HepG2 (cell line): Measurements from ENCODE around the gene TTBK1. TPM values are rescaled to one million over a fixed set of nuclear protein-coding genes. Genes with fewer than 3 reads are reported as not detected.

ENCODE experiments used
- ARNT ChIP-seq: fragments of 450-650 bp; IDR thresholded peaks from 2 replicates; pipeline ENCODE4 v1.6.1; 2017
- DNMT3B ChIP-seq: conservative IDR thresholded peaks from 2 replicates; pipeline ENCODE4 v1.6.1; 2016; ENCODE audit warnings: missing biosample characterization, control low read depth
- FLYWCH1 ChIP-seq: sonication (generic); formaldehyde crosslinking; IDR thresholded peaks from 2 replicates; pipeline ENCODE4 v1.8.1; 2023; ENCODE audit warnings: mild to moderate bottlenecking, missing genetic modification reagents
- GTF3A ChIP-seq: sonication (generic); formaldehyde crosslinking; conservative IDR thresholded peaks from 2 replicates; pipeline ENCODE4 v1.4.0; 2020; ENCODE audit warnings: mild to moderate bottlenecking, missing genetic modification reagents
- KDM5B ChIP-seq: sonication (generic); formaldehyde crosslinking; IDR thresholded peaks from 2 replicates; pipeline ENCODE4 v1.4.0; 2020; ENCODE audit warnings: missing genetic modification reagents, mild to moderate bottlenecking, borderline replicate concordance
- RCOR2 ChIP-seq: IDR thresholded peaks from 2 replicates; pipeline ENCODE4 v1.6.1; 2016; ENCODE audit warnings: missing biosample characterization, missing genetic modification reagents
- RERE ChIP-seq: IDR thresholded peaks from 2 replicates; pipeline ENCODE4 v1.6.1; 2016; ENCODE audit warnings: low read depth, missing genetic modification reagents, missing compliant biosample characterization
- REXO4 ChIP-seq: sonication (generic); formaldehyde crosslinking; IDR thresholded peaks from 2 replicates; pipeline ENCODE4 v1.8.0; 2022; ENCODE audit warnings: missing genetic modification reagents, mild to moderate bottlenecking, borderline replicate concordance
- SKIL ChIP-seq: sonication (generic); formaldehyde crosslinking; IDR thresholded peaks from 2 replicates; pipeline ENCODE4 v1.8.0; 2022; ENCODE audit warnings: missing genetic modification reagents, mild to moderate bottlenecking, moderate library complexity, borderline replicate concordance
- THAP11 ChIP-seq: IDR thresholded peaks from 2 replicates; pipeline ENCODE4 v1.6.1; 2016; ENCODE audit warnings: missing biosample characterization, missing genetic modification reagents
- TMF1 ChIP-seq: sonication (generic); formaldehyde crosslinking; IDR thresholded peaks from 2 replicates; pipeline ENCODE4 v1.8.1; 2022; ENCODE audit warnings: low read depth, missing genetic modification reagents
- ZKSCAN8 ChIP-seq: IDR thresholded peaks from 2 replicates; pipeline ENCODE4 v1.6.1; 2016; ENCODE audit warnings: borderline replicate concordance, missing genetic modification reagents, missing compliant biosample characterization
- ZNF367 ChIP-seq: sonication (generic); formaldehyde crosslinking; IDR thresholded peaks from 2 replicates; pipeline ENCODE4 v1.4.0; 2020; ENCODE audit warnings: missing genetic modification reagents, borderline replicate concordance
- ZNF720 ChIP-seq: sonication (generic); formaldehyde crosslinking; IDR thresholded peaks from 2 replicates; pipeline ENCODE4 v1.4.0; 2020; ENCODE audit warnings: missing genetic modification reagents
- ZSCAN22 ChIP-seq: sonication (generic); formaldehyde crosslinking; IDR thresholded peaks from 2 replicates; pipeline ENCODE4 v1.4.0; 2020; ENCODE audit warnings: mild to moderate bottlenecking, missing genetic modification reagents
- ZUFSP ChIP-seq: sonication (generic); formaldehyde crosslinking; IDR thresholded peaks from 2 replicates; pipeline ENCODE4 v1.9.0; 2021; ENCODE audit warnings: missing genetic modification reagents, mild to moderate bottlenecking, borderline replicate concordance
- polyA plus RNA-seq, 8 experiments: library from polyadenylated mRNA; depleted of rRNA in 3 of 8; stranded (reverse) in 7 of 8; unstranded in 1 of 8; fragments of >200 nt; fragmentation: Illumina TruSeq in 4 of 8; extraction: Trizol in 4 of 8; gene quantifications; 2 replicates each; pipeline versions ENCODE4 v1.2.1 to v1.2.3, GENCODE V29; 2011 to 2016; ENCODE audit warnings: low read depth in 4 of 8, missing spikeins in 1 of 8, mixed read lengths in 1 of 8; ENCODE audit not compliant: insufficient read depth in 1 of 8
- total RNA-seq, 5 experiments: library from RNA; depleted of rRNA; stranded (reverse); fragments of >200 nt; fragmentation: Illumina TruSeq; extraction: Trizol; gene quantifications; 2 replicates each; pipeline ENCODE4 v1.2.3, GENCODE V29; 2016; ENCODE audit warnings: low read depth in 1 of 5
- TF ChIP-seq, protein P1 (sequence below): sonication (generic); formaldehyde crosslinking; IDR thresholded peaks from 2 replicates; pipeline ENCODE4 v1.8.0; 2022; ENCODE audit warnings: missing genetic modification reagents, mild to moderate bottlenecking, inconsistent platforms, borderline replicate concordance
- TF ChIP-seq, protein P2 (sequence below): sonication (generic); formaldehyde crosslinking; IDR thresholded peaks from 2 replicates; pipeline ENCODE4 v1.5.0; 2020; ENCODE audit warnings: missing genetic modification reagents

Gene TTBK1
- total and polyA plus RNA-seq, 2 of the 13 experiments (the other 11 are each of a cell fraction or from before 2014, with no cell fraction given) = 0.24 to 0.33 TPM

DNA sequence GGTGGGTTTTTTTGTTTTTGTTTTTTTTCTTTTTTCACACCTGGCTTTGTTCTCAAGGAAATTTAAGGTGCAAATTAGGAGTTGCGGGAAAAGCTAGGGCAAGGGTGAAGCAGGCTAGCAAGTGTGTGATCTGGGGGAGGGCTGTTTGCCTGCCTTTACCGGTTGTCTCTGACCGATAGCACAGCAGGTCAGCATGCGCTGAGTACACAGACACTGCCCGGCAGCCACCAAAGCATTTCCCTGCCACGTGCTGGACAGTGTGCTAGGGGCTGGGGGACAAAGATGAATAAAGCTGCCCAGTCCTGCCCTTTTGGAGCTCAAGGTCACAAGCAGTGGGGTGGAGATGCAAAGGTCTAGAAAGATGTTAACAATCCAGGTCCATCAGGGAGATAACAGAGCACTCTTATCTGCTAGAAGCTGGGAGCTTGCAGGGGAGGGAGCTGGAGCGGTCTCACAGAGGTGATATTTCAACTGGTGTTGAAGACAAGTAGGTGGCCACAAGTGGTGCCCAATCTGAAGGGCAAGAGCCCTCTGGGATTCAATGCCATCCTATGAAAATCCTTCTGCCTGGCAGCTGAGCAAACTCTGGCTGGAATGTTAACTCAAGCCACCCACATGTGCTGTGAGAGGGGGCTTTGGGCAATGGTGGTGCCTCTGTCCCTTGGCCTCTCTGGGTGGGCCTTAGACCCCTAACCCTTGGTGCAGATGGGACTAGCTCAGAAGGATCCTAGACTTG is 24.5 kb downstream of the TTBK1 start (continued):
- TF ChIP-seq RERE (CRISPR knock-in tag) (peak; percentile 100), ZUFSP (CRISPR knock-in tag) (no peak), FLYWCH1 (CRISPR knock-in tag) (peak; percentile 95; the same call in 1 of the 2 replicates), ARNT (no peak), REXO4 (no peak), THAP11 (peak; percentile 91), ZSCAN22 (0 out of 2 replicates have a peak, but pooled peaks have one; percentile 65), KDM5B (CRISPR knock-in tag) (peak; percentile 95; the same call in 1 of the 2 replicates), ZNF367 (CRISPR knock-in tag) (no peak), ZNF720 (CRISPR knock-in tag) (no peak; the same call in 1 of the 2 replicates), ZKSCAN8 (CRISPR knock-in tag) (peak; percentile 97), GTF3A (CRISPR knock-in tag) (no peak), RCOR2 (peak; percentile 100), TMF1 (CRISPR knock-in tag) (peak; percentile 73), SKIL (CRISPR knock-in tag) (peak; percentile 100), DNMT3B (peak; percentile 99)
- TF ChIP-seq, protein P1, sequence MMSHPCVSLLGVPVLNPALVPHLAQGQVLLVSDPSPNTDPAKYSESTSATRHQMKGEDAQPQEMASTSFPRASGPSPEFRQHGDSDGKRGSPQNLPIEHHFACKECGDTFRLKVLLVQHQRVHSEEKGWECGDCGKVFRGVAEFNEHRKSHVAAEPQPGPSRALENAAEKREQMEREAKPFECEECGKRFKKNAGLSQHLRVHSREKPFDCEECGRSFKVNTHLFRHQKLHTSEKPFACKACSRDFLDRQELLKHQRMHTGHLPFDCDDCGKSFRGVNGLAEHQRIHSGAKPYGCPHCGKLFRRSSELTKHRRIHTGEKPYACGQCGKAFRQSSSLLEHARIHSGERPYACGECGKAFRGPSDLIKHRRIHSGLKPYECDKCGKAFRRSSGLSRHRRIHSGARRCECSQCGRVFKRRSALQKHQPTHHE (CRISPR knock-in tag) = peak; percentile 98; the same call in 1 of the 2 replicates
- TF ChIP-seq, protein P2, sequence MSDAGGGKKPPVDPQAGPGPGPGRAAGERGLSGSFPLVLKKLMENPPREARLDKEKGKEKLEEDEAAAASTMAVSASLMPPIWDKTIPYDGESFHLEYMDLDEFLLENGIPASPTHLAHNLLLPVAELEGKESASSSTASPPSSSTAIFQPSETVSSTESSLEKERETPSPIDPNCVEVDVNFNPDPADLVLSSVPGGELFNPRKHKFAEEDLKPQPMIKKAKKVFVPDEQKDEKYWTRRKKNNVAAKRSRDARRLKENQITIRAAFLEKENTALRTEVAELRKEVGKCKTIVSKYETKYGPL (CRISPR knock-in tag) = no peak
